CD14-positive monocyte (primary cell): Measurements from ENCODE around the gene SERPINB1. TPM values are rescaled to one million over a fixed set of nuclear protein-coding genes. Genes with fewer than 3 reads are reported as not detected.
A peak's percentile ranks its signal among the peaks of the same experiment; 100 is the strongest.

Source experiments
- DNase-seq, 3 donors: peaks; one replicate each; pipeline ENCODE4 v3.0.0-alpha.2; 2011 to 2022
- H2AFZ ChIP-seq: 2 replicates; pipeline ENCODE4 v1.6.0; 2012; ENCODE audit warnings: mild to moderate bottlenecking, low read depth, low read length, inconsistent platforms; ENCODE audit not compliant: insufficient read depth, poor library complexity, severe bottlenecking
- H3K27ac ChIP-seq, 2 donors: 1 replicate in 1 of 2; 2 replicates in 1 of 2; pipeline ENCODE4 v1.5.1; 2012 to 2013; ENCODE audit warnings: low read length in 2 of 2, control low read depth in 1 of 2, inconsistent platforms in 1 of 2, low read depth in 1 of 2, mild to moderate bottlenecking in 1 of 2
- H3K27me3 ChIP-seq, 2 donors: one replicate each; pipeline versions ENCODE4 v1.6.0 to v1.6.1; 2011 to 2013; ENCODE audit warnings: low read length in 2 of 2; ENCODE audit not compliant: control insufficient read depth in 2 of 2, insufficient read depth in 2 of 2
- H3K36me3 ChIP-seq, 2 donors: replicated peaks in 1 of 2; 1 replicate in 1 of 2; 2 replicates in 1 of 2; pipeline versions ENCODE4 v1.5.1 to v1.6.1; 2012 to 2013; ENCODE audit warnings: low read length in 2 of 2, control low read depth in 1 of 2, inconsistent platforms in 1 of 2, mild to moderate bottlenecking in 1 of 2; ENCODE audit not compliant: insufficient read depth in 2 of 2, control insufficient read depth in 1 of 2
- H3K4me1 ChIP-seq, 2 donors: 1 replicate in 1 of 2; 2 replicates in 1 of 2; pipeline versions ENCODE4 v1.5.1 to v1.6.1; 2012 to 2013; ENCODE audit warnings: low read length in 2 of 2, control low read depth in 1 of 2, inconsistent platforms in 1 of 2, mild to moderate bottlenecking in 1 of 2, moderate library complexity in 1 of 2; ENCODE audit not compliant: insufficient read depth in 2 of 2, control insufficient read depth in 1 of 2
- H3K4me2 ChIP-seq: replicated peaks from 2 replicates; pipeline ENCODE3; 2012; ENCODE audit warnings: low read length, moderate library complexity, mild to moderate bottlenecking; ENCODE audit not compliant: poor library complexity, severe bottlenecking; ENCODE audit errors: extremely low read depth
- H3K4me3 ChIP-seq, 3 experiments: fragments of 200-600 bp in 1 of 3; sonication (generic) in 1 of 3; replicated peaks in 1 of 3; 1 replicate in 2 of 3; 2 replicates in 1 of 3; pipeline ENCODE4 v1.5.1; 2011 to 2013; ENCODE audit warnings: low read length in 3 of 3, mild to moderate bottlenecking in 3 of 3, control low read depth in 2 of 3, low read depth in 2 of 3, inconsistent platforms in 1 of 3, moderate library complexity in 1 of 3
- H3K79me2 ChIP-seq: 2 replicates; pipeline ENCODE4 v1.6.0; 2012; ENCODE audit warnings: mild to moderate bottlenecking, control low read depth, inconsistent platforms, low read length, moderate library complexity; ENCODE audit not compliant: insufficient read depth
- H3K9ac ChIP-seq: 2 replicates; pipeline ENCODE4 v1.6.0; 2017; ENCODE audit warnings: low read length, mild to moderate bottlenecking; ENCODE audit not compliant: insufficient read depth, poor library complexity, severe bottlenecking
- H3K9me3 ChIP-seq, 2 donors: replicated peaks in 1 of 2; 1 replicate in 1 of 2; 2 replicates in 1 of 2; pipeline versions ENCODE4 v1.5.1 to v1.6.1; 2012 to 2013; ENCODE audit warnings: low read length in 2 of 2, control low read depth in 1 of 2; ENCODE audit not compliant: control insufficient read depth in 1 of 2, insufficient read depth in 1 of 2
- H4K20me1 ChIP-seq: 2 replicates; pipeline ENCODE4 v1.6.0; 2012; ENCODE audit warnings: mild to moderate bottlenecking, low read length, control low read depth, moderate library complexity; ENCODE audit not compliant: insufficient read depth
- H3K27ac Mint-ChIP-seq, 7 donors: one replicate each; pipeline ENCODE4 v1.8.0; 2020; ENCODE audit warnings: mild to moderate bottlenecking in 7 of 7, mixed read lengths in 7 of 7, moderate library complexity in 6 of 7, inconsistent platforms in 2 of 7
- H3K27me3 Mint-ChIP-seq, 3 donors: one replicate each; pipeline ENCODE4 v1.8.0; 2021 to 2022; ENCODE audit warnings: low read depth in 3 of 3, mild to moderate bottlenecking in 3 of 3, mixed read lengths in 3 of 3, moderate library complexity in 3 of 3, inconsistent platforms in 1 of 3
- H3K36me3 Mint-ChIP-seq, 2 donors: one replicate each; pipeline ENCODE4 v1.8.0; 2020; ENCODE audit warnings: mixed read lengths in 2 of 2, inconsistent platforms in 1 of 2, mild to moderate bottlenecking in 1 of 2
- H3K4me1 Mint-ChIP-seq: one replicate; pipeline ENCODE4 v1.8.0; 2020; ENCODE audit warnings: mild to moderate bottlenecking, mixed read lengths
- H3K4me3 Mint-ChIP-seq, 2 donors: one replicate each; pipeline ENCODE4 v1.8.0; 2020; ENCODE audit warnings: mild to moderate bottlenecking in 2 of 2, mixed read lengths in 2 of 2, moderate library complexity in 1 of 2
- H3K9me3 Mint-ChIP-seq, 7 donors: one replicate each; pipeline ENCODE4 v1.8.0; 2020 to 2022; ENCODE audit warnings: mixed read lengths in 7 of 7, mild to moderate bottlenecking in 6 of 7, moderate library complexity in 6 of 7, inconsistent platforms in 2 of 7
- WGBS: methylation state at CpG from one replicate; pipeline ENCODE4 v1.1.5; 2013; ENCODE audit warnings: missing lambda C conversion rate; ENCODE audit not compliant: insufficient coverage; 5-methylcytosine and 5-hydroxymethylcytosine counted together
- intact Hi-C, 2 donors: fragments of 100-400 bp; cut with micrococcal nuclease; formaldehyde crosslinking; loops; one replicate each; pipeline versions ENCODE4 v1.15.0 to v1.15.1; 2023
- polyA plus RNA-seq, 3 donors: library from polyadenylated mRNA; depleted of rRNA in 1 of 3; unstranded in 2 of 3; stranded (reverse) in 1 of 3; fragments of 300-500 nt in 2 of 3; fragments of >200 nt in 1 of 3; fragmentation: Illumina TruSeq in 2 of 3; gene quantifications; 1 replicate in 2 of 3; 2 replicates in 1 of 3; pipeline ENCODE4 v1.2.3, GENCODE V29; 2012 to 2021
- TF ChIP-seq, protein P1 (sequence below): fragments of 200-600 bp; IDR thresholded peaks from one replicate; pipeline ENCODE4 v1.8.0; 2022; ENCODE audit warnings: antibody characterized with exemption, mild to moderate bottlenecking

The SERPINB1 gene
- polyA plus RNA-seq, 3 donors = 126 to 307 (median 306) TPM

DNA sequence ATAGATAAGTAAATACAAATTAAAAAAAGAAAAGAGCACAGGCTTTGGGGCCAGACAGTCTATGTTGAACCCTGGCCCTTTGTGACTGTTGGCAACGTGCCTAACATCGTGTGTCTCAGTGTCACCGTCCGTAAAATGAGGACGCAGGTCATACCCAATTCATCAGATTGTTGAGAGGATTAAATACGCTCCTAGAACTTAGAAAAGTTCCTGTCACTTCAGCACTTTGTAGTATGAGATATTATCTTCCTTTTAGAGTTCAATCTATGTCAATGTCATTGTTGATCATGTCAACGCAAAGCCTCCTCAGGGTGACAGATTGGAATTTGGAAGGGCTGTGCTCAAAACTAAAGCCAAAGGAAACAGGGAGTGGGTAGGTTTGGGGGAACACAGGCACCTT lies 21.7 kb downstream of the SERPINB1 start:
- Histone ChIP-seq H4K20me1 (no peaks in the 10 kb centered on the region), H3K4me2 (peak overlapping the region; percentile 52), H3K27ac (peak overlapping the region in 1 of 2 donors; percentile 62), H2AFZ (peak overlapping the region; percentile 39), H3K4me1 (peaks cover 38 to 47% of the 10 kb centered on the region in 2 donors), H3K4me3 (peak overlapping the region in 1 of 3 experiments; percentile 9), H3K79me2 (no peaks in the 10 kb centered on the region), H3K9ac (no peak overlapping the region), H3K9me3 (peaks cover 9% of the 10 kb centered on the region in 2 donors), H3K27me3 (no peaks in the 10 kb centered on the region), H3K36me3 (no peaks in the 10 kb centered on the region)
- Mint-ChIP-seq H3K36me3 (peaks cover 9 to 20% of the 10 kb centered on the region in 2 donors), H3K27me3 (no peaks in the 10 kb centered on the region), H3K4me1 (peaks cover 53% of the 10 kb centered on the region), H3K4me3 (peak overlapping the region; percentile 39 to 67), H3K27ac (peak overlapping the region in 6 of 7 donors; percentile 24 to 84 (median 78)), H3K9me3 (peaks cover 12 to 21% (median 19%) of the 10 kb centered on the region in 7 donors)
- WGBS = 0% methylated on average over 5 of the region's 7 CpGs
- TF ChIP-seq, protein P1, sequence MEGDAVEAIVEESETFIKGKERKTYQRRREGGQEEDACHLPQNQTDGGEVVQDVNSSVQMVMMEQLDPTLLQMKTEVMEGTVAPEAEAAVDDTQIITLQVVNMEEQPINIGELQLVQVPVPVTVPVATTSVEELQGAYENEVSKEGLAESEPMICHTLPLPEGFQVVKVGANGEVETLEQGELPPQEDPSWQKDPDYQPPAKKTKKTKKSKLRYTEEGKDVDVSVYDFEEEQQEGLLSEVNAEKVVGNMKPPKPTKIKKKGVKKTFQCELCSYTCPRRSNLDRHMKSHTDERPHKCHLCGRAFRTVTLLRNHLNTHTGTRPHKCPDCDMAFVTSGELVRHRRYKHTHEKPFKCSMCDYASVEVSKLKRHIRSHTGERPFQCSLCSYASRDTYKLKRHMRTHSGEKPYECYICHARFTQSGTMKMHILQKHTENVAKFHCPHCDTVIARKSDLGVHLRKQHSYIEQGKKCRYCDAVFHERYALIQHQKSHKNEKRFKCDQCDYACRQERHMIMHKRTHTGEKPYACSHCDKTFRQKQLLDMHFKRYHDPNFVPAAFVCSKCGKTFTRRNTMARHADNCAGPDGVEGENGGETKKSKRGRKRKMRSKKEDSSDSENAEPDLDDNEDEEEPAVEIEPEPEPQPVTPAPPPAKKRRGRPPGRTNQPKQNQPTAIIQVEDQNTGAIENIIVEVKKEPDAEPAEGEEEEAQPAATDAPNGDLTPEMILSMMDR = no peak
- intact Hi-C loops = no loop called here
- DNase-seq = no peak

GRCh38 chr6:2819115-2819514 lies 22.5 kb downstream of the SERPINB1 start:
- peak overlapping the region; percentile 19 for H2AFZ ChIP-seq
- H3K4me1 ChIP-seq = peaks cover 38 to 47% of the 10 kb centered on the region in 2 donors
- H3K9me3 ChIP-seq = peaks cover 5 to 9% of the 10 kb centered on the region in 2 donors
- TF ChIP-seq, protein P1 = no peak
- peaks cover 10 to 19% (median 17%) of the 10 kb centered on the region in 7 donors for H3K9me3 Mint-ChIP-seq
- H3K4me3 ChIP-seq = no peak overlapping the region
- no peaks in the 10 kb centered on the region for H3K79me2 ChIP-seq
- H3K27me3 ChIP-seq = no peaks in the 10 kb centered on the region
- H3K27ac Mint-ChIP-seq = peak overlapping the region in 5 of 7 donors; percentile 12 to 61 (median 49)
- intact Hi-C loops = no loop called here
- no peak for DNase-seq
- H3K36me3 ChIP-seq = no peaks in the 10 kb centered on the region
- H3K4me1 Mint-ChIP-seq = peaks cover 53% of the 10 kb centered on the region
- peaks cover 4 to 15% of the 10 kb centered on the region in 2 donors for H3K36me3 Mint-ChIP-seq
- no peak overlapping the region for H3K4me2 ChIP-seq
- H3K27me3 Mint-ChIP-seq = no peaks in the 10 kb centered on the region
- H3K27ac ChIP-seq = no peak overlapping the region
- H3K4me3 Mint-ChIP-seq = no peak overlapping the region
- 64% methylated on average over 5 of the region's 5 CpGs for WGBS
- no peaks in the 10 kb centered on the region for H4K20me1 ChIP-seq
- H3K9ac ChIP-seq = no peak overlapping the region
